AG09309 (cell line): ENCODE data around the gene FAM83F.

Source experiments
- DNase-seq: peaks from one replicate; pipeline ENCODE4 v3.0.0-alpha.2; 2010; ENCODE audit warnings: low read depth
- H3K4me3 ChIP-seq: 2 replicates; pipeline ENCODE4 v1.5.1; 2011; ENCODE audit warnings: mild to moderate bottlenecking, low read depth, low read length, moderate library complexity; ENCODE audit not compliant: control insufficient read depth
- CTCF ChIP-seq: IDR thresholded peaks from 2 replicates; pipeline ENCODE4 v1.5.1; 2011; ENCODE audit warnings: mild to moderate bottlenecking, low read depth, low read length, inconsistent platforms; ENCODE audit not compliant: insufficient read depth, control insufficient read depth; ENCODE audit errors: missing control alignments

FAM83F gene

GRCh38 chr22:39967103-39967829, 27.5 kb upstream of the FAM83F start:
- no peak for DNase-seq
- no peak for TF ChIP-seq CTCF
- no peak overlapping the region for H3K4me3 ChIP-seq

- DNase-seq: no peak
- H3K4me3 ChIP-seq: no peak overlapping the region
- TF ChIP-seq CTCF: no peak
These were observed 26.5 kb upstream of the FAM83F start for GRCh38 chr22:39967996-39968972.

- DNase-seq: no peak
- no peak for TF ChIP-seq CTCF
- H3K4me3 ChIP-seq: no peak overlapping the region
These were observed 24.0 kb upstream of the FAM83F start for GRCh38 chr22:39970742-39971141.

- TF ChIP-seq CTCF: no peak
- DNase-seq: no peak
- no peak overlapping the region for H3K4me3 ChIP-seq
These were observed 22.1 kb upstream of the FAM83F start for GRCh38 chr22:39972641-39973040.

- no peak for TF ChIP-seq CTCF
- no peak for DNase-seq
- H3K4me3 ChIP-seq: no peak overlapping the region
These were observed 21.1 kb upstream of the FAM83F start for GRCh38 chr22:39973656-39974055.

GRCh38 chr22:39974065-39974464, 20.7 kb upstream of the FAM83F start:
- no peak for DNase-seq
- no peak for TF ChIP-seq CTCF

More at GRCh38 chr22:39974065-39974464, 20.7 kb upstream of the FAM83F start:
- no peak overlapping the region for H3K4me3 ChIP-seq
